Stomach (tissue), 4 donors: ENCODE measurements around the gene ITM2B.

Source experiments
- CTCF ChIP-seq, 7 experiments: fragments of 450-650 bp in 4 of 7; fragments of 200-600 bp in 3 of 7; sonication (generic) in 3 of 7; IDR thresholded peaks; one replicate each; pipeline ENCODE4 v1.5.1; 2016 to 2019; ENCODE audit warnings: antibody characterized with exemption in 7 of 7, control low read depth in 2 of 7, mild to moderate bottlenecking in 1 of 7
- POLR2A ChIP-seq, 4 donors: fragments of 450-650 bp; IDR thresholded peaks; one replicate each; pipeline ENCODE4 v1.6.1; 2016; ENCODE audit warnings: antibody characterized with exemption in 4 of 4, control low read depth in 2 of 4, mild to moderate bottlenecking in 1 of 4, moderate library complexity in 1 of 4

- TF ChIP-seq CTCF (IDR thresholded peaks at IDR 0.05) (no peak), POLR2A (IDR thresholded peaks at IDR 0.05) (no peak)
These were observed 13.1 kb downstream of the ITM2B start for GRCh38 chr13:48246102-48246501.
